22Rv1 (cell line): ENCODE data around the gene TNS3.

Experiments used
- ZFX ChIP-seq: fragments of 450-650 bp; IDR thresholded peaks from 2 replicates; pipeline ENCODE4 v1.6.1; 2017; ENCODE audit warnings: antibody characterized with exemption, borderline replicate concordance
- TF ChIP-seq, protein P1 (sequence below): fragments of 450-650 bp; IDR thresholded peaks from 2 replicates; pipeline ENCODE4 v1.5.1; 2017; ENCODE audit warnings: mild to moderate bottlenecking

DNA sequence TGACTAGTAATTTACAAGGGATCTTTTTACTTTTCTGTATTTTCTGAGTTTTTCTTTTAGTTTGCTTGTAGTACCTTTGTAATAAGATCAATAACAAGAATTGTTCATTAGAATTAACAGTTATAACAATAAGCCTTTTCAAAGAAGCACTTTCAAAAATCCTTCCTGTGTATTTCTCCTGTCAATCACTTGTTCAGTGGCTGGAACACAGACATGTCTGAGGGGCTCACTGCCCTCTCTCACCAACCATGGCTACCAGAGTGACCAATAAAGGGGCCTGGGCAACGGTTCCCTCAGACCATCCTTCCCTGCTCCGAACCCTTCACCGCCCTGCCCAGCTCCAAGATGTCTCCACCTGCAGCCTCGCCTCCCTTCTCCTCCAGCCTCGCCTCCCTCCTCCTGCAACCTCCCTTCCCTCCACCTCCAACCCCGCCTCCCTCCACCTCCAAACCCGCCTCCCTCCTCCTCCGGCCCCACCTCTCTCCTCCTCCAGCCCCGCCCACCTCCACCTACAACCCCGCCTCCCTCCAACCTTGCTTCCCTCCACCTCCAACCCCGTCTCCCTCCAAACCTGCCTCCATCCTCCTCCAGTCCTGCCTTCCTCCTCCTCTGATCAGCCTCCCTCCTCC, 353.4 kb downstream of the TNS3 start:
- TF ChIP-seq, protein P1, sequence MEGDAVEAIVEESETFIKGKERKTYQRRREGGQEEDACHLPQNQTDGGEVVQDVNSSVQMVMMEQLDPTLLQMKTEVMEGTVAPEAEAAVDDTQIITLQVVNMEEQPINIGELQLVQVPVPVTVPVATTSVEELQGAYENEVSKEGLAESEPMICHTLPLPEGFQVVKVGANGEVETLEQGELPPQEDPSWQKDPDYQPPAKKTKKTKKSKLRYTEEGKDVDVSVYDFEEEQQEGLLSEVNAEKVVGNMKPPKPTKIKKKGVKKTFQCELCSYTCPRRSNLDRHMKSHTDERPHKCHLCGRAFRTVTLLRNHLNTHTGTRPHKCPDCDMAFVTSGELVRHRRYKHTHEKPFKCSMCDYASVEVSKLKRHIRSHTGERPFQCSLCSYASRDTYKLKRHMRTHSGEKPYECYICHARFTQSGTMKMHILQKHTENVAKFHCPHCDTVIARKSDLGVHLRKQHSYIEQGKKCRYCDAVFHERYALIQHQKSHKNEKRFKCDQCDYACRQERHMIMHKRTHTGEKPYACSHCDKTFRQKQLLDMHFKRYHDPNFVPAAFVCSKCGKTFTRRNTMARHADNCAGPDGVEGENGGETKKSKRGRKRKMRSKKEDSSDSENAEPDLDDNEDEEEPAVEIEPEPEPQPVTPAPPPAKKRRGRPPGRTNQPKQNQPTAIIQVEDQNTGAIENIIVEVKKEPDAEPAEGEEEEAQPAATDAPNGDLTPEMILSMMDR = no peak
- no peak for TF ChIP-seq ZFX
